Activated CD4-positive, alpha-beta T cell treated with anti-CD3 and anti-CD28 coated beads for 36 hours (primary cell): Measurements from ENCODE around the gene NUDT16. TPM values are rescaled to one million over a fixed set of nuclear protein-coding genes. Genes with fewer than 3 reads are reported as not detected.

Experiments
- ATAC-seq: fragments of 200-7000 bp; cut with Tn5 transposase; one replicate; pipeline ENCODE4 v1.10.0; 2021; ENCODE audit warnings: mild to moderate bottlenecking, moderate library complexity
- CTCF ChIA-PET: fragments of 350-600 bp; sonication (Branson Sonifier 250); formaldehyde crosslinking; loops from one replicate; lab custom pipeline; 2021; ENCODE audit warnings: antibody characterized with exemption; lab: Charles Lee
- POLR2A ChIA-PET: fragments of 350-600 bp; sonication (Branson Sonifier 250); formaldehyde crosslinking; loops from one replicate; lab custom pipeline; 2021; ENCODE audit warnings: antibody characterized with exemption, inconsistent platforms; lab: Charles Lee
- DNase-seq: peaks from one replicate; pipeline ENCODE4 v3.0.0-alpha.2; 2020
- H3K27ac Mint-ChIP-seq: one replicate; pipeline ENCODE4 v1.8.0; 2021; ENCODE audit warnings: mixed read lengths
- H3K27me3 Mint-ChIP-seq: one replicate; pipeline ENCODE4 v1.8.0; 2021; ENCODE audit warnings: mixed read lengths
- H3K36me3 Mint-ChIP-seq: one replicate; pipeline ENCODE4 v1.8.0; 2021; ENCODE audit warnings: low read depth, mixed read lengths
- H3K4me1 Mint-ChIP-seq: one replicate; pipeline ENCODE4 v1.8.0; 2021; ENCODE audit warnings: mixed read lengths
- H3K4me3 Mint-ChIP-seq: one replicate; pipeline ENCODE4 v1.8.0; 2021; ENCODE audit warnings: mild to moderate bottlenecking, moderate library complexity, mixed read lengths
- H3K9me3 Mint-ChIP-seq: one replicate; pipeline ENCODE4 v1.8.0; 2021; ENCODE audit warnings: low read depth, mixed read lengths
- intact Hi-C, 2 experiments: fragments of 100-400 bp; cut with DNase I in 1 of 2; cut with micrococcal nuclease in 1 of 2; formaldehyde crosslinking; loops; one replicate each; pipeline versions ENCODE4 v1.14.2 to v1.15.1; 2022 to 2024; cut with DNase I, micrococcal nuclease
- total RNA-seq, 2 experiments: library from RNA; stranded (reverse); gene quantifications; one replicate each; pipeline ENCODE4 v1.2.3, GENCODE V29; 2021

The NUDT16 gene
- total RNA-seq: 1 to 10 TPM; 4.0 to 5.7 TPM

DNA sequence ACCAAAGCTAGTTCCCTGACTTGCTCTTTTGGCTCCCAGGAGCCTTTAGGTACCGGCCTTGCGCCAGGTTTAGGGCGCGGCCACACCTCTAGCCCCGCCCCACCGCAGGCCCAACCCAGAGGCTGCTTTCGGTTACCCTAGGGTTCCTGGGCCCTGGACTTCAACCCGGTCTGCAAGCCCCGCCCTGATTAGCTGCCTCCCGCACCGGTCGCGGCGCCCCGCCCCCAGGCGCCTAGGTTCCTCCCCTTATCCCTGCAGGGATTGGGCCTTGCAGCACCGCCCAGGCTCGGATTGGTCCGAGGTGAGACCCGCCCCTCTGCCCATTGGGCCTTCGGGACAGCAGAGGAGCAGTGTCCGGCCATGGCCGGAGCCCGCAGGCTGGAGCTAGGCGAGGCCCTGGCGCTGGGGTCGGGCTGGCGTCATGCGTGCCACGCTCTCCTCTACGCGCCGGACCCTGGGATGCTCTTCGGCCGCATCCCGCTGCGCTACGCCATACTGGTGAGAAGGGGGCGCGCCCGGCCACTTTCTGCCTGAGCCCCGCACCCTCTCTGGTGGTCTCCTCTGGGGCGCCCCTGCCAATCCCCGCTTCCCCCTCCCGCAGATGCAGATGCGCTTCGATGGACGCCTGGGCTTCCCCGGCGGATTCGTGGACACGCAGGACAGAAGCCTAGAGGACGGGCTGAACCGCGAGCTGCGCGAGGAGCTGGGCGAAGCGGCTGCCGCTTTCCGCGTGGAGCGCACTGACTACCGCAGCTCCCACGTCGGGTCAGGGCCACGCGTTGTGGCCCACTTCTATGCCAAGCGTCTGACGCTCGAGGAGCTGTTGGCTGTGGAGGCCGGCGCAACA is at the start of gene NUDT16:
NUDT16 (plus strand) TSS at position 330 of the 847 bp plus-strand sequence; CDS start at position 361, 31 bp downstream.
- peak; percentile 98 for DNase-seq
- peak; percentile 100 for ATAC-seq
- Mint-ChIP-seq H3K9me3 (no peaks in the 10 kb centered on the region), H3K27ac (peak within 1 kb of the TSS; percentile 91), H3K4me3 (peak within 1 kb of the TSS; percentile 90), H3K27me3 (no peaks in the 10 kb centered on the region), H3K36me3 (peaks cover 3% of the 10 kb centered on the region), H3K4me1 (peaks cover 22% of the 10 kb centered on the region)
- intact Hi-C loops: loop anchor here (1.0 to 5.0 kb wide), 8 partner anchors 121 to 1269 kb away; partner anchors contain the start of genes ASTE1 (in 2 of the 2), NEK11 (in 2 of the 2), DNAJC13 (in 1 of the 2) and MRPL3 (in 1 of the 2)
- POLR2A ChIA-PET: no interaction called here
- CTCF ChIA-PET: interaction anchor here (0.6 to 1.1 kb wide), 5 partner anchors 62 to 694 kb away, joined by 3 to 4 read pairs (median 3); no protein-coding TSS in a partner anchor

GRCh38 chr3:131338948-131339640 is 42.5 kb upstream of the NUDT16 start:
- no peak overlapping the region for H3K4me3 Mint-ChIP-seq
- no peak overlapping the region for H3K27ac Mint-ChIP-seq
- H3K36me3 Mint-ChIP-seq: no peaks in the 10 kb centered on the region
- H3K27me3 Mint-ChIP-seq: no peaks in the 10 kb centered on the region
- DNase-seq (no peak), ATAC-seq (no peak)
- CTCF ChIA-PET: interaction anchor here (0.6 to 1.1 kb wide), 2 partner anchors 14 to 239 kb away, joined by 3 to 5 read pairs; no protein-coding TSS in a partner anchor
- intact Hi-C loops: no loop called here
- no peaks in the 10 kb centered on the region for H3K4me1 Mint-ChIP-seq
- POLR2A ChIA-PET: no interaction called here
- H3K9me3 Mint-ChIP-seq: peaks cover 4% of the 10 kb centered on the region

DNA sequence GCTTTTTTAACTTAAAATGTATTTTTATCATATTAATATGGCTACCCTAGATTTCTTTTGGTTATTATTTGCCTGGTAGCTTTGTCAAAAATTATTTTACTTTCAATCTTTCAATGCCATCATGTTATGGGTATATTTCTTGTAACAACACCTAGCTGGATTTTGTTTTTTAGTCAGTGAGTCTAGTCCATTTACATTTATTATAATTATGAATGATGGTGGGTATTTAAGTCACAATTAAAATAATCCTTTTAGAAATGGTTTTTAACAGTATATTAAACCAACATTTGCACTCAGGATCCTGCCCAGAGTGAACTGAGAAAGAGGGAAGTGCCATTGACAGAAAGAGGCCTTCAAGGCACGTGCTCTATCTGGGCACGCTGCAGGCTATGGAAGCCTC is 39.8 kb upstream of the NUDT16 start:
- Mint-ChIP-seq H3K9me3 (peaks cover 7% of the 10 kb centered on the region), H3K27me3 (no peaks in the 10 kb centered on the region), H3K27ac (no peak overlapping the region), H3K36me3 (no peaks in the 10 kb centered on the region), H3K4me1 (no peaks in the 10 kb centered on the region), H3K4me3 (no peak overlapping the region)
- intact Hi-C loops: no loop called here
- ATAC-seq (no peak), DNase-seq (no peak)
- POLR2A ChIA-PET: no interaction called here
- CTCF ChIA-PET: no interaction called here

GRCh38 chr3:131348911-131349310 is 32.7 kb upstream of the NUDT16 start:
- Mint-ChIP-seq H3K4me1 (no peaks in the 10 kb centered on the region), H3K4me3 (no peak overlapping the region), H3K27me3 (no peaks in the 10 kb centered on the region), H3K9me3 (peaks cover 4% of the 10 kb centered on the region), H3K36me3 (no peaks in the 10 kb centered on the region), H3K27ac (no peak overlapping the region)
- DNase-seq (no peak), ATAC-seq (no peak)
- POLR2A ChIA-PET: no interaction called here
- CTCF ChIA-PET: no interaction called here
- intact Hi-C loops: no loop called here

- ATAC-seq (no peak), DNase-seq (no peak)
- POLR2A ChIA-PET: no interaction called here
- H3K27me3 Mint-ChIP-seq: no peaks in the 10 kb centered on the region
- no peaks in the 10 kb centered on the region for H3K36me3 Mint-ChIP-seq
- no peaks in the 10 kb centered on the region for H3K9me3 Mint-ChIP-seq
- no peak overlapping the region for H3K27ac Mint-ChIP-seq
- CTCF ChIA-PET: no interaction called here
- no peaks in the 10 kb centered on the region for H3K4me1 Mint-ChIP-seq
- H3K4me3 Mint-ChIP-seq: no peak overlapping the region
- intact Hi-C loops: no loop called here
Observed at GRCh38 chr3:131349454-131349853, 32.1 kb upstream of the NUDT16 start.

GRCh38 chr3:131349946-131350347 is 31.6 kb upstream of the NUDT16 start:
- Mint-ChIP-seq H3K4me1 (no peaks in the 10 kb centered on the region), H3K27ac (no peak overlapping the region), H3K9me3 (no peaks in the 10 kb centered on the region), H3K27me3 (no peaks in the 10 kb centered on the region), H3K4me3 (no peak overlapping the region), H3K36me3 (no peaks in the 10 kb centered on the region)
- CTCF ChIA-PET: no interaction called here
- no peak for DNase-seq
- POLR2A ChIA-PET: no interaction called here
- ATAC-seq: no peak
- intact Hi-C loops: no loop called here

DNA sequence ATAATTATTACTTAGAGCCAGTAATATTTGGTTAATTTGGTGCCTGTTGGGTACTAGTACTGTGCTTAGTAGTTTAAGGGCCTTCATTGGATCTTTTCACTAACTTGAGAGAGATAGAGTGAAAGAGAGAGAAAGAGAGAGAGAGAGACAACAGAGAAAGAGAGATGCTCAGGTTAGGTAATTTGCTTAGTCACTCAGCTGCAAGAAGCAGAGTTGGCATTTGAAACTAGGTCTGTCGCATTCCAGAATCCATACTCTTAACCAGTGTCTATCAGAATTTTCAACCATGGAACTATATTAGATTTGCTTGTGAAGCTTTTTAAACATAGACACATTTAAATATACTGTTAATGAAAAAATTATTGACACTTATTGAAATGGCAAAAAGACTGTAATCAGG is 31.1 kb upstream of the NUDT16 start:
- no peaks in the 10 kb centered on the region for H3K36me3 Mint-ChIP-seq
- H3K27ac Mint-ChIP-seq: no peak overlapping the region
- ChIA-PET CTCF (no interaction called here), POLR2A (no interaction called here)
- DNase-seq (no peak), ATAC-seq (no peak)
- no peaks in the 10 kb centered on the region for H3K9me3 Mint-ChIP-seq
- no peaks in the 10 kb centered on the region for H3K4me1 Mint-ChIP-seq
- no peaks in the 10 kb centered on the region for H3K27me3 Mint-ChIP-seq
- H3K4me3 Mint-ChIP-seq: no peak overlapping the region
- intact Hi-C loops: no loop called here

DNA sequence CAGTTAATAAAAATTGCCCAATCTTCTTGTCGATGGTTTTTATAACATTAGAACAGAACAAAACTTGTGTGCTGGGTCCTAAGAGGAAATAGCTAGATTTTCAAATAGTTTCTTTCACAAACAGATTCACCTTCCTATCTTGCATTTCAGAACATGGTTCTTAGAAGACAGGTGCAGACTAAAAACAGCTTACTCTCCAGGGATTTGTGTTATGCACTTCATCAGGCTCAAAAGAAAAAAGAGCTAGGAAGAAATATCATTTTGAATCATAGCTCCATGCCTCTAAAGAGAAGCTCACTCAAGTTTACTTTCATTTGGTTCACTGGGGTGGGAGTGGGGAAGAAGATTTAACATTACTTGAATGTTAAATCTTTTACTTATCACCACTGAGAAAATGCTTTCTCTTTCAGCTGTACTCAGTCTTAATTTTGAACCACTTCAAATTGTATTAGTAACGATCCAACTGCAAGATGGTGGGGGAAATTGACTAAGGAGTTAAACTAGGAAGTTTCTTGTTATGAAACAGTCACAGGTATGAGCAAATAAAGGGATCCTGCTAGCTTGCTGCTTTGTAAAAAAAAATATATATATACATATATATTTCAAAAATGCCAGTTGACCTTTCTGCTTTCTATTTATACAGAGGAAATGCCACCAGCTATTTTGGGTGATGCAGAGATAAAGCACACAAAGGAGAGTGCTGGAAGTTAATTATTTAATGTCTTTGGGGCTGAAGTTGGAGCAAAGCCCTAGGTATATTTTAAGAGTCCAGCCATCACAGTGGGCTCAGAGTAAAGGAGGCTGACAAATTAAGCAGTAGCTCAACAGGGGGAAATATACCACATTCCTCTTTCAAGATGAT is 28.3 kb upstream of the NUDT16 start:
- Mint-ChIP-seq H3K27me3 (peaks cover 4% of the 10 kb centered on the region), H3K4me1 (no peaks in the 10 kb centered on the region), H3K36me3 (no peaks in the 10 kb centered on the region), H3K27ac (no peak overlapping the region), H3K9me3 (no peaks in the 10 kb centered on the region), H3K4me3 (no peak overlapping the region)
- CTCF ChIA-PET: no interaction called here
- DNase-seq (no peak), ATAC-seq (no peak)
- intact Hi-C loops: no loop called here
- POLR2A ChIA-PET: no interaction called here

DNA sequence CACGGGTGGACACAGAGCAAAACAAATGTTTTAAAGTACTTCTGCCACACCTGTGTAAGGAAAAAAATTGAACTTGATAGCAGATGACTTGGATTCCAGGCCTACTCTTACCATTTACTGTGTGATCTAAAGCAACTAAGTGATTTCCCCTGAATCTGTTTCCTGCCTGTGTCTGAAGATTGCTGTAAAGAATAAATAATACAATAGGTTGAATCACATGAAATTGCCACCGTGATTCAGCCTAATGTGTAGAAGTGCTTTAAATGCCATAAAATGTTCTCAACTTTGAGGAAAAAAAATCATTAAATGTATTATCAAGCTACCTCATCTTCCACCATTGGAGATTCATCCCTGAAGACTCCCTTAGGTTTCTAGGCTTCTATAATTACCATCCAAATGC is 27.6 kb upstream of the NUDT16 start:
- ChIA-PET POLR2A (no interaction called here), CTCF (no interaction called here)
- Mint-ChIP-seq H3K4me3 (no peak overlapping the region), H3K27me3 (peaks cover 4% of the 10 kb centered on the region), H3K36me3 (no peaks in the 10 kb centered on the region), H3K9me3 (no peaks in the 10 kb centered on the region), H3K27ac (no peak overlapping the region), H3K4me1 (no peaks in the 10 kb centered on the region)
- DNase-seq (no peak), ATAC-seq (no peak)
- intact Hi-C loops: no loop called here

- no peaks in the 10 kb centered on the region for H3K36me3 Mint-ChIP-seq
- intact Hi-C loops: no loop called here
- DNase-seq (no peak), ATAC-seq (no peak)
- H3K4me3 Mint-ChIP-seq: no peak overlapping the region
- H3K4me1 Mint-ChIP-seq: peaks cover 1% of the 10 kb centered on the region
- H3K9me3 Mint-ChIP-seq: no peaks in the 10 kb centered on the region
- no peak overlapping the region for H3K27ac Mint-ChIP-seq
- POLR2A ChIA-PET: no interaction called here
- CTCF ChIA-PET: no interaction called here
- peaks cover 14% of the 10 kb centered on the region for H3K27me3 Mint-ChIP-seq
Observed at GRCh38 chr3:131356006-131356595, 25.5 kb upstream of the NUDT16 start.

GRCh38 chr3:131357275-131357674 is 24.3 kb upstream of the NUDT16 start:
- CTCF ChIA-PET: no interaction called here
- ATAC-seq: no peak
- no peaks in the 10 kb centered on the region for H3K36me3 Mint-ChIP-seq
- intact Hi-C loops: no loop called here
- no peak for DNase-seq
- no peak overlapping the region for H3K4me3 Mint-ChIP-seq
- no peak overlapping the region for H3K27ac Mint-ChIP-seq
- POLR2A ChIA-PET: no interaction called here
- no peaks in the 10 kb centered on the region for H3K9me3 Mint-ChIP-seq
- peaks cover 22% of the 10 kb centered on the region for H3K27me3 Mint-ChIP-seq
- H3K4me1 Mint-ChIP-seq: peaks cover 9% of the 10 kb centered on the region
